Measurements from ENCODE around the gene PFKFB3.

Gene PFKFB3

DNA sequence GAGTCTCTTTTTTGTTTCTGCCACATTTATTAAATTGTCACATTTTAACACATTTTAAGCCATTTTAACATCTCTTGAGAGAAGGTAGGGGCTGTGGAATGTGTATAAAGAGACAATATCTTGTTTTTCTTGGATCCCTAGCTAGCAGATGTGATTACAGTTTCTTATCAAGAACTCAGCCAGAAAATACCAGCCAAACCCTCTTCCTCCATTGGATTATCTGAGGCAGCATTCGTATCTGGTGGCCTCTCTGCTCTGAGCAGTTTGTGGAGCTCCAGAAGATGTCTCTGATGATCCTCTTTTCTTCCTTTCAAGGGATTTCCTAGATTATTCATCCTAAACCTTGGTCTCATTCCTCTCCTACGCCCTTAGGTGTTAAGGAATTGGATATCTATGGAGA is 35.3 kb upstream of the PFKFB3 start:
- DNase-seq (ENCODE audit: low read depth in 1 of 2, low spot score in 1 of 2) = no peak
- TF ChIP-seq, protein P1, sequence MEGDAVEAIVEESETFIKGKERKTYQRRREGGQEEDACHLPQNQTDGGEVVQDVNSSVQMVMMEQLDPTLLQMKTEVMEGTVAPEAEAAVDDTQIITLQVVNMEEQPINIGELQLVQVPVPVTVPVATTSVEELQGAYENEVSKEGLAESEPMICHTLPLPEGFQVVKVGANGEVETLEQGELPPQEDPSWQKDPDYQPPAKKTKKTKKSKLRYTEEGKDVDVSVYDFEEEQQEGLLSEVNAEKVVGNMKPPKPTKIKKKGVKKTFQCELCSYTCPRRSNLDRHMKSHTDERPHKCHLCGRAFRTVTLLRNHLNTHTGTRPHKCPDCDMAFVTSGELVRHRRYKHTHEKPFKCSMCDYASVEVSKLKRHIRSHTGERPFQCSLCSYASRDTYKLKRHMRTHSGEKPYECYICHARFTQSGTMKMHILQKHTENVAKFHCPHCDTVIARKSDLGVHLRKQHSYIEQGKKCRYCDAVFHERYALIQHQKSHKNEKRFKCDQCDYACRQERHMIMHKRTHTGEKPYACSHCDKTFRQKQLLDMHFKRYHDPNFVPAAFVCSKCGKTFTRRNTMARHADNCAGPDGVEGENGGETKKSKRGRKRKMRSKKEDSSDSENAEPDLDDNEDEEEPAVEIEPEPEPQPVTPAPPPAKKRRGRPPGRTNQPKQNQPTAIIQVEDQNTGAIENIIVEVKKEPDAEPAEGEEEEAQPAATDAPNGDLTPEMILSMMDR (IDR thresholded peaks at IDR 0.05; ENCODE audit: insufficient read depth, low read length) = no peak
- TF ChIP-seq POLR2AphosphoS5 (IDR thresholded peaks at IDR 0.05; ENCODE audit: low read depth) (no peak), GABPA (IDR thresholded peaks at IDR 0.05; ENCODE audit: low read depth) (no peak), REST (IDR thresholded peaks at IDR 0.05; ENCODE audit: insufficient replicate concordance, low read depth) (no peak), SPI1 (IDR thresholded peaks at IDR 0.05; ENCODE audit: borderline replicate concordance, low read depth) (no peak)
- H3K27me3 ChIP-seq (ENCODE audit: insufficient read depth, poor library complexity, severe bottlenecking) = no peaks in the 10 kb centered on the region
- no peak overlapping the region for H3K4me3 ChIP-seq (replicated peaks; ENCODE audit: insufficient read depth, low read length)
- no peak overlapping the region for H3K27ac ChIP-seq (replicated peaks)

DNA sequence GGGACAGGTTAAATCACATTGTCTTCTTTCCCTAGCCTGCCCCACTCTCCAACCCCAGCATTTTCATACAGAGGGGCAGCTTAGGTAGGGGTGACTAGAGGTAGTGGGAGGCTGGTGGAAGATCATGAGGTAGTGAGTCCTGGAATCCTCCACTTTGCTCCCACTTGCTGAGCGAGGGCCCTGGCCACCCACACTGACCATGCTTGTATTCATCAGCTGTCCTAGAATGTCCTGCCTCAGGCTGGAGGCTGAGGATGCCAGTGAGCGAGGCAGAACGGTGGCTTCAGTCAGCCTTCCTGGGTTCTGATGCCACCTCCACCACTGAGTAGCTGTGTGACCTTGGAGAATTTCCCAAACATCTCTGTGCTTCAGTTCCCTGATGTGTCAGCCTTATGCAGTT is 34.6 kb upstream of the PFKFB3 start:
- Histone ChIP-seq H3K27ac (replicated peaks) (no peak overlapping the region), H3K27me3 (ENCODE audit: insufficient read depth, poor library complexity, severe bottlenecking) (no peaks in the 10 kb centered on the region), H3K4me3 (replicated peaks; ENCODE audit: insufficient read depth, low read length) (no peak overlapping the region)
- TF ChIP-seq REST (IDR thresholded peaks at IDR 0.05; ENCODE audit: insufficient replicate concordance, low read depth) (no peak), GABPA (IDR thresholded peaks at IDR 0.05; ENCODE audit: low read depth) (no peak), POLR2AphosphoS5 (IDR thresholded peaks at IDR 0.05; ENCODE audit: low read depth) (no peak), SPI1 (IDR thresholded peaks at IDR 0.05; ENCODE audit: borderline replicate concordance, low read depth) (no peak)
- TF ChIP-seq, protein P1 (IDR thresholded peaks at IDR 0.05; ENCODE audit: insufficient read depth, low read length) = no peak
- DNase-seq (ENCODE audit: low read depth in 1 of 2, low spot score in 1 of 2) = no peak

GRCh38 chr10:6170638-6171037 is 32.1 kb upstream of the PFKFB3 start:
- H3K4me3 ChIP-seq (replicated peaks; ENCODE audit: insufficient read depth, low read length) = no peak overlapping the region
- TF ChIP-seq GABPA (IDR thresholded peaks at IDR 0.05; ENCODE audit: low read depth) (no peak), POLR2AphosphoS5 (IDR thresholded peaks at IDR 0.05; ENCODE audit: low read depth) (no peak), SPI1 (IDR thresholded peaks at IDR 0.05; ENCODE audit: borderline replicate concordance, low read depth) (no peak), REST (IDR thresholded peaks at IDR 0.05; ENCODE audit: insufficient replicate concordance, low read depth) (no peak)
- TF ChIP-seq, protein P1 (IDR thresholded peaks at IDR 0.05; ENCODE audit: insufficient read depth, low read length) = no peak
- H3K27me3 ChIP-seq (ENCODE audit: insufficient read depth, poor library complexity, severe bottlenecking) = no peaks in the 10 kb centered on the region
- H3K27ac ChIP-seq (replicated peaks) = no peak overlapping the region
- DNase-seq (ENCODE audit: low read depth in 1 of 2, low spot score in 1 of 2) = no peak

Data from HL-60 (cell line).